Transverse colon (tissue), 3 donors: ENCODE results near the gene ZBTB45.
"Not testable (repeated sequence)": the region's sequence is repeated elsewhere in the genome, so short reads cannot be mapped to it uniquely, and the experiment has no call there.

ENCODE experiments used
- CTCF ChIP-seq, 5 experiments: fragments of 200-600 bp in 3 of 5; fragments of 450-650 bp in 2 of 5; sonication (generic) in 3 of 5; IDR thresholded peaks; 1 replicate in 2 of 5; 2 replicates in 3 of 5; pipeline ENCODE4 v1.5.1; 2016 to 2017; ENCODE audit warnings: antibody characterized with exemption in 5 of 5, inconsistent platforms in 3 of 5, mild to moderate bottlenecking in 2 of 5, moderate library complexity in 1 of 5
- EP300 ChIP-seq: sonication (generic); formaldehyde crosslinking; IDR thresholded peaks from one replicate; pipeline ENCODE4 v1.6.1; 2017; ENCODE audit warnings: antibody characterized with exemption, low read depth
- POLR2A ChIP-seq: fragments of 450-650 bp; IDR thresholded peaks from one replicate; pipeline ENCODE4 v1.6.1; 2016; ENCODE audit warnings: antibody characterized with exemption, mild to moderate bottlenecking, moderate library complexity

DNA sequence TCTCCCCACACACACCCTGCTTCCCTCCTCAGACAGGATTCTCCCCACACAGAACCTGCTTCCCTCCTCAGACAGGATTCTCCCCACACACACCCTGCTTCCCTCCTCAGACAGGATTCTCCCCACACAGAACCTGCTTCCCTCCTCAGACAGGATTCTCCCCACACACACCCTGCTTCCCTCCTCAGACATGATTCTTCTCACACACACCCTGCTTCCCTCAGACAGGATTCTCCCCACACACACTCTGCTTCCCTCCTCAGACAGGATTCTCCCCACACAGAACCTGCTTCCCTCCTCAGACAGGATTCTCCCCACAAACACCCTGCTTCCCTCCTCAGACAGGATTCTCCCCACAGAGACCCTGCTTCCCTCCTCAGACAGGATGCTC, 19.6 kb upstream of the ZBTB45 start:
- TF ChIP-seq EP300; CTCF (IDR thresholded peaks at IDR 0.05); POLR2A: not testable (repeated sequence)
